CD8-positive, alpha-beta memory T cell (primary cell): ENCODE measurements around the gene DCPS. TPM values are rescaled to one million over a fixed set of nuclear protein-coding genes. Genes with fewer than 3 reads are reported as not detected.
"Not testable (repeated sequence)": the region's sequence is repeated elsewhere in the genome, so short reads cannot be mapped to it uniquely, and the experiment has no call there.

Source experiments
- CTCF ChIA-PET: fragments of 350-600 bp; sonication (Branson Sonifier 250); formaldehyde crosslinking; loops from one replicate; lab custom pipeline; 2021; ENCODE audit warnings: antibody characterized with exemption; lab: Charles Lee
- POLR2A ChIA-PET: fragments of 350-600 bp; sonication (Branson Sonifier 250); formaldehyde crosslinking; loops from one replicate; lab custom pipeline; 2021; ENCODE audit warnings: antibody characterized with exemption; lab: Charles Lee
- DNase-seq, 5 donors: peaks; one replicate each; pipeline versions ENCODE4 v3.0.0 to v3.0.0-alpha.2; 2020 to 2022; ENCODE audit warnings: mixed read lengths in 1 of 5
- H3K27ac ChIP-seq: one replicate; pipeline ENCODE4 v1.7.0; 2013; ENCODE audit warnings: low read depth, mild to moderate bottlenecking, low read length, moderate library complexity
- H3K27me3 ChIP-seq: 2 replicates; pipeline ENCODE4 v1.7.0; 2013; ENCODE audit warnings: low read length, mild to moderate bottlenecking; ENCODE audit not compliant: insufficient read depth, poor library complexity, severe bottlenecking
- H3K36me3 ChIP-seq: 2 replicates; pipeline ENCODE4 v1.7.0; 2013; ENCODE audit warnings: mild to moderate bottlenecking, low read length, moderate library complexity; ENCODE audit not compliant: insufficient read depth
- H3K4me1 ChIP-seq: 2 replicates; pipeline ENCODE4 v1.7.0; 2013; ENCODE audit warnings: mild to moderate bottlenecking, low read length, moderate library complexity; ENCODE audit not compliant: insufficient read depth
- H3K4me3 ChIP-seq: 2 replicates; pipeline ENCODE4 v1.7.0; 2013; ENCODE audit warnings: mild to moderate bottlenecking, low read length
- H3K9me3 ChIP-seq: 2 replicates; pipeline ENCODE4 v1.7.0; 2013; ENCODE audit warnings: mild to moderate bottlenecking, low read length
- H3K27ac Mint-ChIP-seq, 8 donors: one replicate each; pipeline ENCODE4 v1.8.0; 2020 to 2021; ENCODE audit warnings: mixed read lengths in 8 of 8, mild to moderate bottlenecking in 6 of 8, inconsistent platforms in 3 of 8, moderate library complexity in 3 of 8
- H3K27me3 Mint-ChIP-seq, 2 donors: one replicate each; pipeline ENCODE4 v1.8.0; 2020 to 2021; ENCODE audit warnings: mixed read lengths in 2 of 2, mild to moderate bottlenecking in 1 of 2, moderate library complexity in 1 of 2
- H3K36me3 Mint-ChIP-seq, 3 donors: one replicate each; pipeline ENCODE4 v1.8.0; 2020 to 2021; ENCODE audit warnings: mixed read lengths in 3 of 3, inconsistent platforms in 1 of 3, mild to moderate bottlenecking in 1 of 3
- H3K4me1 Mint-ChIP-seq, 3 donors: one replicate each; pipeline ENCODE4 v1.8.0; 2020 to 2021; ENCODE audit warnings: mixed read lengths in 3 of 3, inconsistent platforms in 1 of 3, mild to moderate bottlenecking in 1 of 3
- H3K4me3 Mint-ChIP-seq, 7 donors: one replicate each; pipeline ENCODE4 v1.8.0; 2020 to 2021; ENCODE audit warnings: mixed read lengths in 7 of 7, mild to moderate bottlenecking in 6 of 7, moderate library complexity in 4 of 7, inconsistent platforms in 2 of 7
- H3K9me3 Mint-ChIP-seq, 5 donors: one replicate each; pipeline ENCODE4 v1.8.0; 2020 to 2022; ENCODE audit warnings: mixed read lengths in 5 of 5, mild to moderate bottlenecking in 3 of 5, moderate library complexity in 2 of 5, inconsistent platforms in 1 of 5
- polyA plus RNA-seq: library from polyadenylated mRNA; unstranded; fragments of 300-500 nt; fragmentation: Illumina TruSeq; gene quantifications from one replicate; pipeline ENCODE4 v1.2.3, GENCODE V29; 2021
- total RNA-seq, 2 experiments: library from RNA; stranded (reverse); gene quantifications; one replicate each; pipeline ENCODE4 v1.2.3, GENCODE V29; 2021

The DCPS gene
- total and polyA plus RNA-seq, 3 experiments from 2014 or later, result 40.0 to 59.6 (median 42.4) TPM

DNA sequence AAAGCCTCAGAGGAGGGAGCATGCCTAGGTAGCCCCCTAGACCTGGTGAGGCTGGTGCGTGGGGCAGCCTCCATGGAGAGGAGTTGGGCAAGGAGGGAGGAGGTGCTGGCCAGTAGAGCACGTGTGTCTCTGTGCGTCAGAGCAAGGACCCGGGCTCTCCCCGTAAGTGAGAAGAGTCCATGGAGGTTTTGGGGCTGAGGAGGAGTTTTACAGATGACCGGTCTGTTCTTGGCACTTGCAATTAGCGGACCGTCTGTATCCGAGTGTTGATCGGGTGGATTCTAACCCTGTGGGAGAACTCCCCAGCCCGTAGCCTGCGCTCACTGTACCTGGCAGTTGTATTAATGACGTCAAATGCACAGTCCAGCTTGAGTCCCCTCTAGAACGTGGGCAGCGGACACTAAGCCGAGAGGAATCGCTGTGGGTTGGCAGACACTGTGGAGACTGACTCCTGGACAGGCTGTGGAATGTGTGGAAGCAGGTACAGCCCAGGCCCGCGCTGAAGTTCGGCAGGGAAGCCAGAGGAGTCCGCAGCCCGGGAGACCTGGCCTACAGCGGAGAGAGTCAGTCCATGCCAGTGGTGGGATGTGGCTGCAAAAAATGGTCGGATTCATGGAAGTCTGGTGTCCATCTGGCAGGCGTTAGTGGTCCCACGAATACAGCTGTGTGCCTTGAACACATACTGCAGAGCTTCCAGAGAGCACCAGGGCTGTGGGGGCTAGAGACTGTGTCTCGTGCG, 70.9 kb downstream of the DCPS start:
- H3K4me3 Mint-ChIP-seq, CTCF ChIA-PET, H3K27me3 ChIP-seq, POLR2A ChIA-PET, H3K4me1 Mint-ChIP-seq, H3K36me3 ChIP-seq, H3K36me3 Mint-ChIP-seq, H3K4me1 ChIP-seq, DNase-seq, H3K27ac ChIP-seq, H3K9me3 ChIP-seq, H3K9me3 Mint-ChIP-seq, H3K4me3 ChIP-seq, H3K27me3 Mint-ChIP-seq: not testable (repeated sequence)
- H3K27ac Mint-ChIP-seq, result peak overlapping the region in 2 of 8 donors; percentile 36 to 92

DNA sequence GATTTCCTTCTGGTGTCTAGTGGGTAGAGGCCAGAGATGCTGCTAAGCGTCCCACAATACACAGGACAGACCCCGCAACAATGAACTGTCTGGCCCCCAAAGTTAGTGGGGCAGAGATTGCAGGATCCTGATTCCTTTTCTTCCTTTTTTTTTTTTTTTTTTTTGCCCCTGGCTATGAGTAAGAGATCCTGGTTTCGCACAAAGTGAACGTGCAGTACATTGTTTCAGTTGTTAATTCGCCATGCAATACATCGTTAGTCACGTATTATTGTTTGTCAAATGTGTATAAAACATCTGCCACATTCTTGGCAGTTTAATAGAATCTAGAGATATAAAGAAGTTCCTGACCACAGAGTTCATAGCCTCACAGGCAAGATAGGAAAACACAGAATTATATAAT, 71.9 kb downstream of the DCPS start:
- Histone ChIP-seq H3K27ac (no peak overlapping the region), H3K27me3 (no peaks in the 10 kb centered on the region), H3K36me3 (no peaks in the 10 kb centered on the region), H3K9me3 (no peaks in the 10 kb centered on the region), H3K4me1 (no peaks in the 10 kb centered on the region), H3K4me3 (no peak overlapping the region)
- Mint-ChIP-seq H3K27ac (no peak overlapping the region), H3K4me3 (no peak overlapping the region), H3K36me3 (no peaks in the 10 kb centered on the region), H3K4me1 (peaks cover 0 to 5% (median 0%) of the 10 kb centered on the region in 3 donors), H3K27me3 (no peaks in the 10 kb centered on the region), H3K9me3 (no peaks in the 10 kb centered on the region)
- ChIA-PET POLR2A (no interaction called here), CTCF (no interaction called here)
- no peak for DNase-seq

DNA sequence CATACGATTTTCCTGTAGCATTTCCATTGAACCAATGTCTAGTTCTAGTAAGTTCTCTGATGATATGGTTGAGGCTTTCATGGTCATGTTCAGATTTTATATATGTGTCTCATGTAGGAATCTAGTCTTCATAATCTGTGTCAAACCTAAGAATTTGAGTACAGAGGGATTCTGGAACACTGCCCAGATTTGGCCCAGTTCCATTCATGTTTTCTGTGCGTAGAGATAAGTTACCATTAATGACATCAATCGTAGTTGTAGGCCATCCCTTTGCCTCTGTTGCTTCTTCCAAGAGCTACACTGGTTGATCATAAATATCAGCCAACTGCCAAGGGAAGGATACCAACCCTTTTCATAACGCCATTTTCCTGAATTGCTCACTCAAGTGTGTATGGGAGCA, 74.9 kb downstream of the DCPS start:
- no peaks in the 10 kb centered on the region for H3K4me1 ChIP-seq
- H3K9me3 Mint-ChIP-seq, result no peaks in the 10 kb centered on the region
- H3K27me3 ChIP-seq, result no peaks in the 10 kb centered on the region
- H3K27me3 Mint-ChIP-seq, result no peaks in the 10 kb centered on the region
- H3K27ac ChIP-seq, result no peak overlapping the region
- DNase-seq, result no peak
- ChIA-PET CTCF (no interaction called here), POLR2A (no interaction called here)
- no peaks in the 10 kb centered on the region for H3K36me3 ChIP-seq
- no peak overlapping the region for H3K4me3 Mint-ChIP-seq
- no peaks in the 10 kb centered on the region for H3K4me1 Mint-ChIP-seq
- H3K4me3 ChIP-seq, result no peak overlapping the region
- no peaks in the 10 kb centered on the region for H3K36me3 Mint-ChIP-seq
- H3K9me3 ChIP-seq, result no peaks in the 10 kb centered on the region
- H3K27ac Mint-ChIP-seq, result no peak overlapping the region

DNA sequence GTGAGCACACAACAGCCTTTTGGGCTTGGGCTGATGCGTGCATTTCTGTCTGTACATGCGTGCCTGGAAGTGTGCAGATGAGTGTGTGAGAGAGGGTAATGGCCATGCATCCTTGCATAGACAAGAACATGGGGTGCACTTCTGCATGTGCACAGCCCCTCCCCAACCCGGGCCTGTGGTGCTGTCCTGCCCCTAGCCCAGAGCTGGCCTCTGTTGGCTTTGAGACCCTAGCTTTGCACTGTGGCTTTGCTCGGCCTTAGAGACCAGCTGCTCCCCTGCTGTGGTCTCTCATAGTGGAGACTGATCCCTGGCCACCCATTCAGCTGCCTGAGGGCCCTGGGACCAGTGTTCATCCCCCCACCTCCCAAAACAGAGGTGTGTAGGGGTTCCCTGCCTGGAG, 77.0 kb downstream of the DCPS start:
- Histone ChIP-seq H3K36me3 (no peaks in the 10 kb centered on the region), H3K4me3 (no peak overlapping the region), H3K27me3 (no peaks in the 10 kb centered on the region), H3K4me1 (no peaks in the 10 kb centered on the region), H3K9me3 (no peaks in the 10 kb centered on the region), H3K27ac (no peak overlapping the region)
- no peaks in the 10 kb centered on the region for H3K9me3 Mint-ChIP-seq
- ChIA-PET CTCF (no interaction called here), POLR2A (no interaction called here)
- no peak for DNase-seq
- no peaks in the 10 kb centered on the region for H3K27me3 Mint-ChIP-seq
- H3K4me3 Mint-ChIP-seq, result no peak overlapping the region
- H3K27ac Mint-ChIP-seq, result no peak overlapping the region
- H3K4me1 Mint-ChIP-seq, result no peaks in the 10 kb centered on the region
- no peaks in the 10 kb centered on the region for H3K36me3 Mint-ChIP-seq

DNA sequence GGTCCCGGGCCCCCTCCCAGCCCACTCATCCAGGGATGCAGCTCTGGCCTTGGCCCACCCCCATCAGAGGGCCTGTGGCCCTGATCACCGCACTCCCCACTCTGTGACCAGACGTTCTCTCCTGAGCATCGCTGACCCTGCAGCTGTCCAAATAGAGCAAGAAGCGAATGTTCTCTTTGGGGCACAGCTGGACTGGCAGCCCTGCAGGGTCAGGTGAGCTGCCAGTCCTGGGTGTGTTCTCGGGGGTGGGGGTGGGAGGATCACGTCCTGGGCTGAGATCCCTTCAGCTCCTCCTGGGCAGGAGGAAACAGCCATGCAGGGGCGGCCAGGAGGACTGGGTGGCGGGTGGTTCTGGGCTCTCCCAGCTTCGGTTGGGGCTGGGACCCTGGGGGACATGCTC, 78.1 kb downstream of the DCPS start:
- H3K36me3 ChIP-seq, H3K27me3 Mint-ChIP-seq, H3K27ac ChIP-seq, H3K27ac Mint-ChIP-seq, H3K4me1 ChIP-seq, CTCF ChIA-PET, H3K4me3 ChIP-seq, H3K36me3 Mint-ChIP-seq, H3K9me3 ChIP-seq, H3K9me3 Mint-ChIP-seq, H3K4me1 Mint-ChIP-seq, H3K4me3 Mint-ChIP-seq, H3K27me3 ChIP-seq, POLR2A ChIA-PET, DNase-seq: not testable (repeated sequence)

DNA sequence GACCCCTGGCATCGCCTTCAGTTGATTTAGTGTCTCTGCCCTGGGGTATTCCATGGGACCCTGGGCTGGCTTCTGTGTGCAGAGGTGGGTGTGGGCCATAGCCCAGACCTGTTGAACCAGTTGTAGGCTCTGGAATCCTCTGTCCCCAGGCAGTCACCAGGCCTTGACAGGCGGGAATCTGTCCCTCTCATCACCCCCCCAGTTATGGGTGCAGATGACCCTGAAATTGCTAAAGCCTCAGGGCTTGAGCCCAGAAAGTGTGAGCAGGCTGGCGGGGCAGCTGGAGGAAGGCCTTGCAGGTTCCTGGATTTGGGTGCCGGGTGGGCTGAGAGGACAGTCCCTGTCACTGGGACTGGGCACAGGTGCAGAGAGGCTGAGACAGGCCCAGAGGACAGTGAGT, 78.8 kb downstream of the DCPS start:
- not testable (repeated sequence) for DNase-seq, H3K27me3 Mint-ChIP-seq

DNA sequence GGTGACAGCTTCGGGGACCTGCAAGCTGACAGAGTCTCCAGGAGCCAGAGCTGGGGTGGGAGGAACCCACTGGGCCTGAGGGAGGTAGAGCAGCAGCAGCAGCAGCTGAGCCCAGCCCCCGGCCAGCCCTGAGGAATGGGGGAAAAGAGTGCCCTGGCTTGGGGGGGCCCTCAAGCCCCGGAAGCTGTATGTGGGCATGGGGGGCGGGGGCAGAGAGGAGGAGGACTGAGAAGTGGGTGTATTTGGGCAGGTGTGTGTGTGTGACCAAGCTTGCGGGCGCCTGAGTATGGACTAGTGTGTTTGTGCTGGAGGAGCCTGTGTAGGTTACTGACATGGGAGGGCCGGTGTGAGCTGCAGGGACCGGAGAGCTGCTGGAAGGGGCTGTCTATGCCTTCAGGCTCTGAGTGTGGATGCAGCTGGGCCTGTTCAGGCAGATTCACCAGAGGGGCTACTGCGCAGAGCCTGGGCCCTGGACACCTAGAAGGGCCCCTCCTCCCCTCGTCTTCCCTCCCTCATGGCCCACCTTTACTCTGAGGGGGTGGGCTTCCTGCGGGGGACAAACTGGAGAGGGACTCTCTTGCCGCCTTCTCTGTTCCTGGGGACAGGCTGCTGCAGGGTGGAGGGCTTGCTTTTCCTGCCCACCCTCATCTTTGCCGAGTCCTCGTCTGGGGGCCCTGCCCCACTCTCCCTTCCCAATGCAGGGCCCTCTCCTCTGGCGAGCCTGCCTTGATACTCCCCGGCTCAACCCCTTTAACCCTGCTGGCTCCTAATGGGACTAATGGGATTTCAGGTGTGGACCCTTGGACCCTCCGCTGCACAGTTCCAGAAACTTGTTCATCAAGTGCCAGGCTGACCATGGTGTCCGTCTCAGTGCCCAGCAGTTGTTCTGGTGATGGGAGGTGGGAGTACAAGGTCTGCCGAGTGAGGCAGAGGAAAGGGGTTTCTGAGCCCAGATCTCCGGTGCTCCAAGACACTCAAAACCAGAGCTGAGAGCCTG, 79.8 kb downstream of the DCPS start:
- Mint-ChIP-seq H3K27me3 (no peaks in the 10 kb centered on the region), H3K4me3 (no peak overlapping the region), H3K27ac (peak overlapping the region in 1 of 8 donors; percentile 23), H3K36me3 (no peaks in the 10 kb centered on the region), H3K4me1 (no peaks in the 10 kb centered on the region), H3K9me3 (no peaks in the 10 kb centered on the region)
- no peak overlapping the region for H3K27ac ChIP-seq
- no peaks in the 10 kb centered on the region for H3K4me1 ChIP-seq
- H3K36me3 ChIP-seq, result no peaks in the 10 kb centered on the region
- H3K4me3 ChIP-seq, result no peak overlapping the region
- no peaks in the 10 kb centered on the region for H3K27me3 ChIP-seq
- no peaks in the 10 kb centered on the region for H3K9me3 ChIP-seq
- ChIA-PET CTCF (no interaction called here), POLR2A (no interaction called here)
- DNase-seq, result no peak

More for the DNA sequence above, 78.8 kb downstream of the DCPS start:
- H3K27ac Mint-ChIP-seq, result peak overlapping the region in 1 of 8 donors; percentile 60
- H3K27ac ChIP-seq, H3K27me3 ChIP-seq, H3K4me1 ChIP-seq, H3K36me3 ChIP-seq, H3K9me3 ChIP-seq, H3K4me3 Mint-ChIP-seq, H3K36me3 Mint-ChIP-seq, CTCF ChIA-PET, H3K4me1 Mint-ChIP-seq, POLR2A ChIA-PET, H3K9me3 Mint-ChIP-seq, H3K4me3 ChIP-seq: not testable (repeated sequence)

DNA sequence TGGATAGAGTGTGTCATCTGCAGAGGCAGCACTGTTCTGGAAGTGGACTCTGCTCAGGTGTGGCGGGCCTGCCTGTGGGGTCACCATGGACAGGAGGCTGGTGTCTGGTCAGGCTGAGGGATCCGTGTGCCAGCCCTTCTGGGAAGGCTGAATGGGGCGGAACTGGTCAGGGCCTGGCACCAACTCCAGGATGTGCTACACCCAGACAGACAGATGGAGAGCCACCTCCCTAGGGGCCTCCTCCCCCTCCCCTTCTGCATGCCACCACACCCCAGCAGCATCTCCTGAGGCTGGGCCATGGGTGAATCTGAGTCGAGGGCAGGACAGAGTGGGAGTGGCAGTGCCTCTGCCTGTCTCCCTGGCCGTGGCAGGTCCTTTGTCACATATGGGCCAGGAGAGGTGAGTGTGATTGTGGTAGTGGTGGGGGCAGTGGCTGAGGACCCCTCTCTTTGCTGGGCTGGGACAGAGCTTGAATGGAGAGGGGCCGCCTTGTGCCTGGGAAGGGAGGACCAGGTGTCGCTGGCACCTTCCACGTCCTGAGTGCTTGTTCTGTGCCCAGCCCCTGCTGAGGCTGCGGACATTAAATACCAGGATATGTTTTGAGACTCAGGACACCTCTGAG, 80.7 kb downstream of the DCPS start:
- Histone ChIP-seq H3K9me3 (no peaks in the 10 kb centered on the region), H3K4me1 (no peaks in the 10 kb centered on the region), H3K27ac (no peak overlapping the region), H3K27me3 (no peaks in the 10 kb centered on the region), H3K36me3 (no peaks in the 10 kb centered on the region), H3K4me3 (no peak overlapping the region)
- Mint-ChIP-seq H3K27ac (peak overlapping the region in 1 of 8 donors; percentile 33), H3K4me1 (no peaks in the 10 kb centered on the region), H3K36me3 (no peaks in the 10 kb centered on the region), H3K9me3 (no peaks in the 10 kb centered on the region), H3K27me3 (no peaks in the 10 kb centered on the region), H3K4me3 (no peak overlapping the region)
- ChIA-PET CTCF (no interaction called here), POLR2A (no interaction called here)
- DNase-seq, result no peak
